Right forelimb (tissue), 1 donor: ENCODE data around the gene RBP3.

Experiments
- DNase-seq: peaks from one replicate; pipeline ENCODE4 v3.0.0-alpha.2; 2018

RBP3 gene

DNA sequence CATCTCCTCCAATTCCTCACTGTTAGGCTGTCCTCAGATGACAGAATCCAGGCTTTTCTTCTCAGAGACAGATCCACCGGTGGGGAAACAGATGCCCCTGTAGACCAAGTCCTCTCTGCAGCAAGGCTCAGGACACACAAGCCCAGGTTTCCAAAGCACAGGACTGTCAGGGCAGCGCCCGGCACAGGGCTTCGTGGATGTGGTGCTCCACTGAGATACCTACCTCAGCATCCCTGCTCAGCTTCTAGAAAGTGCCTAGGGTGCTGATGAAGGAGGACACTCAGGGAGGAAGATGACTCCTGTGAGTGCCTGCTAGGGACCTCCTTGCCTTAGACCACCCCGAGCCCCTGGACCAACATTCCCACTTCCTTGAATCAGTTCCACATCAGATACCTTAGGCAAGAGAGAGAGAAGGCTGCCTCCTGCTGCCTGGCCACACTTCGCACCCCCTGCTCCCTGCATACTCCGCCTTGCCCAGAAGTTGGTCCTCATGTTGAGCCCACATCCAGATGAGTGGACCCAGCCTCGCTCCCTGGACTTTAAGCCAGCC is 8.9 kb upstream of the RBP3 start:
- no peak for DNase-seq

DNA sequence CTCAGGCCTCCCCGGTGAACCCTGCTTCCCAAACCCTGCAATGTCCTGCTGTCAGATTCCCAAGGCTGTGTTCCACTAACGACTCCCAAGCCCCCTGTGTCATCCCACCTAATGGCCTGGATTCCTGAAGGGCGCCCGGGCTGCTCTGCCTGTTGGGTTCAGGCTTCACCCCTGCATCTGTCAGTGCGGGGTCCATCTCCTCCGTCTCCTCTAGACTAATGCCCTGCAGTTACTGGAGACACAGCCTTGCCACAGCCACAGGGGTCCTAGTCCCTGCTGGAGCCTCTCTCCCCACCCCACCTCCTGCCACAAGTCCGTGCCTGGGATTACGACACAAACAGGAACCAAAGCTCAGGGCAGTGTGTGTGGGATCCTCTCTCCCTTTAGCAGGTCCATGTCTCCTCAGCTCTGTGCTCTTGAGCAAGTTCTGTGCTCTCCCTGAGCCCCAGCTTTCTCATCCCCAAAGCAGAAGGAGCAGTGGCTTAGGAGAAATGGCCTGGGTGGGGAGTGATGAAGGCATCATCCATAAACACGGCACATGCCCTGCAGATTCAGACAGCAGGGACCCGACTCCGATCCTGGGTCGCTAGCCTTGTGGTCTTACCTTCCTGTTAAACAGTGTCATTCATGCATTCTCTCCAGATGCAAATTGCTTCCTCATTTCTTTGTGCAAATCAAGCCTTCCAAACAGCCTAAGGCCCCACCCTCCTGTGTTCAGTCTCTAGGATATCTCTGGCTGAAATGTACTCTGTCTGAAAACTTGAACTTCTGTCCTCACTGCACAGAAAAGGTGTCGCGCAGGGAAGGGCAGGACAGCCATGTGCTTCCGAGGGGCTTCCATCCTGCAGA is 8.2 kb upstream of the RBP3 start:
- no peak for DNase-seq

DNA sequence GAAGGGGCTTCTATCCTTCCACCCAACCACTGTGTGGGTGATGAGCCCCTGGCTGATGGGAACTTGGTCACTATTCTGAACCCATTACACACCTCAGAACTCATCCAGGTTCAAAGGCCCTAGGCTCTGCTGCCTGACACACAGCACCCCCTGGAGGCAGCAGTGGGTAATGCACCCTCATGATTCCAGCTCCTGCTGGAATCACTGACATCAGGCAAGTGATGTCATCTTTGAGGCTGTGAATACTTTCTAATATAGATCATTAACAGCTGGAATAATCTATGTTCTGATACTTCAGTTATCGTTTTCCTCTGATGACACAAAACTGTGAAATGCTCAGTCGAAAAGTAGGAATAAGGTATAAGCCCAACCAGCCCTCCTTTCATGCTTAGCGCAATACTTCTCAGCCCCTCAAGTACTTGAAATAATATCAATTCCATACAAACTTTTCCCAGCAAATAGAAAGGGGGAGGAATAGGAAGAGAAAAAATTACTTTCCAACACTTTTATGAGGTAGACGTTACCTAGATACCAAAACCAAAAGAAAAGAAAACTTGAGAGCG is 7.5 kb upstream of the RBP3 start:
- DNase-seq = peak; percentile 70

DNA sequence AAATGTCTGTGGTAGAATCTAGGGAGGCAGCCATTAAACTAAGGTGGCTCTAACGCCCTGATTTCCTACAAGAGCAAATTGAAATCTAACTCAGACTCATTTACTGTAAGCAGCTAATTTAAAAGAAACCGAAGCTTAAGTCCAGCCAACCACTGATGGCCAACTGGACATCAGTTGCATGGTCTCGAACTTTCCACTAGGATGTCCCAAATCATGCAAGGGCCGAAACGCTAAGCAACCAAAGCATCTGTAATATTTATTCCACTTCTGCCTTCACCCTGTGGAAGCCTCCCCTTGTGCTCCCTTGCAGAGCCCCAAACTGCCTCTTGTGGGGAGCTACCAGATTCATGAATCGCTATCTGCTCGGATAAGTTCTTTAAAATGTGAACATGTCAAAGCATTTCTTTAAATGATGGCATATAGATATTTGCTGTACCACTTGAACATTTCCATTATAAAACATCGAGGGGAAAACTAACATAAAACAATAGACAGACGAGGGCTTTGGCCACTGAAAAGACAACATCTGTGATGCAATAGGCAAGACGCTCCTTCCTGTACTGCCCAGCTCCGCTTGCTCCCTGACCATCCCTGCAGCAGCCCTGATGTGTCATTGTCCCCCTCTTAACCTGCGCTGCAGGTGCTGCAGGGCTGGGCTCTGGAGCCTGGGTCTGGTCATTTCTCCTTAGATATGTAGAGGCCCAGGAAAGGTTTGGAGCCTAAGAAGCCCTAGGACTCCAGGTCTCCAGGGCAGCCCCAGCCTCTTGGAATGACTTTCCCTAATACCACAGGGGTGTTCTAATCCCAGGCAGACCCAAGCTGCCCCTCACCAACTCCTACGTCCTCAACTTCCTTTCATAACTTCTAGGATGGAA is 2.9 kb upstream of the RBP3 start:
- DNase-seq = no peak

DNA sequence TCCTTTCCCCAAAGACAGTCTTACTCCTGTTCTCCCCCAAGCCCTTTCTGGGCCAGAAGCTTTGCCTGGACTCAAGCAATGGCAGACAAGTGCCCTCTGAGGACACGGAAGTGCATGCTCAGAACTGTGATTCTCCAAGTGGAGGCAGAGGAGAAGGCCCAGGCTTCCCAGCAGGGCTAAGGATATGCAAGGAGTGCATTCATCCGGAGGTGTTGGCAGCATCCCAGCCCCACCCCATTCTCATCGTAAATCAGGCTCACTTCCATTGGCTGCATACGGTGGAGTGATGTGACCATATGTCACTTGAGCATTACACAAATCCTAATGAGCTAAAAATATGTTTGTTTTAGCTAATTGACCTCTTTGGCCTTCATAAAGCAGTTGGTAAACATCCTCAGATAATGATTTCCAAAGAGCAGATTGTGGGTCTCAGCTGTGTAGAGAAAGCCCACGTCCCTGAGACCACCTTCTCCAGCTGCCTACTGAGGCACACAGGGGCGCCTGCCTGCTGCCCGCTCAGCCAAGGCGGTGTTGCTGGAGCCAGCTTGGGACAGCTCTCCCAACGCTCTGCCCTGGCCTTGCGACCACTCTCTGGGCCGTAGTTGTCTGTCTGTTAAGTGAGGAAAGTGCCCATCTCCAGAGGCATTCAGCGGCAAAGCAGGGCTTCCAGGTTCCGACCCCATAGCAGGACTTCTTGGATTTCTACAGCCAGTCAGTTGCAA is 1.4 kb upstream of the RBP3 start:
- no peak for DNase-seq

DNA sequence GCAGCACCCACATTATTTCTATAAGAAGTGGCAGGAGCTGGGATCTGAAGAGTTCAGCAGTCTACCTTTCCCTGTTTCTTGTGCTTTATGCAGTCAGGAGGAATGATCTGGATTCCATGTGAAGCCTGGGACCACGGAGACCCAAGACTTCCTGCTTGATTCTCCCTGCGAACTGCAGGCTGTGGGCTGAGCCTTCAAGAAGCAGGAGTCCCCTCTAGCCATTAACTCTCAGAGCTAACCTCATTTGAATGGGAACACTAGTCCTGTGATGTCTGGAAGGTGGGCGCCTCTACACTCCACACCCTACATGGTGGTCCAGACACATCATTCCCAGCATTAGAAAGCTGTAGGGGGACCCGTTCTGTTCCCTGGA is 874 bp upstream of the RBP3 start:
- DNase-seq = no peak

DNA sequence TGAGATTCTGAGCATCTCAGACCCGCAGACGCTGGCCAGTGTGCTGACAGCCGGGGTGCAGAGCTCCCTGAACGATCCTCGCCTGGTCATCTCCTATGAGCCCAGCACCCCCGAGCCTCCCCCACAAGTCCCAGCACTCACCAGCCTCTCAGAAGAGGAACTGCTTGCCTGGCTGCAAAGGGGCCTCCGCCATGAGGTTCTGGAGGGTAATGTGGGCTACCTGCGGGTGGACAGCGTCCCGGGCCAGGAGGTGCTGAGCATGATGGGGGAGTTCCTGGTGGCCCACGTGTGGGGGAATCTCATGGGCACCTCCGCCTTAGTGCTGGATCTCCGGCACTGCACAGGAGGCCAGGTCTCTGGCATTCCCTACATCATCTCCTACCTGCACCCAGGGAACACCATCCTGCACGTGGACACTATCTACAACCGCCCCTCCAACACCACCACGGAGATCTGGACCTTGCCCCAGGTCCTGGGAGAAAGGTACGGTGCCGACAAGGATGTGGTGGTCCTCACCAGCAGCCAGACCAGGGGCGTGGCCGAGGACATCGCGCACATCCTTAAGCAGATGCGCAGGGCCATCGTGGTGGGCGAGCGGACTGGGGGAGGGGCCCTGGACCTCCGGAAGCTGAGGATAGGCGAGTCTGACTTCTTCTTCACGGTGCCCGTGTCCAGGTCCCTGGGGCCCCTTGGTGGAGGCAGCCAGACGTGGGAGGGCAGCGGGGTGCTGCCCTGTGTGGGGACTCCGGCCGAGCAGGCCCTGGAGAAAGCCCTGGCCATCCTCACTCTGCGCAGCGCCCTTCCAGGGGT is 703 bp downstream of the RBP3 start:
- DNase-seq = no peak

DNA sequence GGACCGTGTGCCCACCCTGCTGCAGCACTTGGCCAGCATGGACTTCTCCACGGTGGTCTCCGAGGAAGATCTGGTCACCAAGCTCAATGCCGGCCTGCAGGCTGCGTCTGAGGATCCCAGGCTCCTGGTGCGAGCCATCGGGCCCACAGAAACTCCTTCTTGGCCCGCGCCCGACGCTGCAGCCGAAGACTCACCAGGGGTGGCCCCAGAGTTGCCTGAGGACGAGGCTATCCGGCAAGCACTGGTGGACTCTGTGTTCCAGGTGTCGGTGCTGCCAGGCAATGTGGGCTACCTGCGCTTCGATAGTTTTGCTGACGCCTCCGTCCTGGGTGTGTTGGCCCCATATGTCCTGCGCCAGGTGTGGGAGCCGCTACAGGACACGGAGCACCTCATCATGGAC is 1.4 kb downstream of the RBP3 start:
- no peak for DNase-seq

DNA sequence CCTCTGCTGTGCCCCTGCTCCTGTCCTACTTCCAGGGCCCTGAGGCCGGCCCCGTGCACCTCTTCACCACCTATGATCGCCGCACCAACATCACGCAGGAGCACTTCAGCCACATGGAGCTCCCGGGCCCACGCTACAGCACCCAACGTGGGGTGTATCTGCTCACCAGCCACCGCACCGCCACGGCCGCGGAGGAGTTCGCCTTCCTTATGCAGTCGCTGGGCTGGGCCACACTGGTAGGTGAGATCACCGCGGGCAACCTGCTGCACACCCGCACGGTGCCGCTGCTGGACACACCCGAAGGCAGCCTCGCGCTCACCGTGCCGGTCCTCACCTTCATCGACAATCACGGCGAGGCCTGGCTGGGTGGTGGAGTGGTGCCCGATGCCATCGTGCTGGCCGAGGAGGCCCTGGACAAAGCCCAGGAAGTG is 1.8 kb downstream of the RBP3 start:
- DNase-seq = no peak

DNA sequence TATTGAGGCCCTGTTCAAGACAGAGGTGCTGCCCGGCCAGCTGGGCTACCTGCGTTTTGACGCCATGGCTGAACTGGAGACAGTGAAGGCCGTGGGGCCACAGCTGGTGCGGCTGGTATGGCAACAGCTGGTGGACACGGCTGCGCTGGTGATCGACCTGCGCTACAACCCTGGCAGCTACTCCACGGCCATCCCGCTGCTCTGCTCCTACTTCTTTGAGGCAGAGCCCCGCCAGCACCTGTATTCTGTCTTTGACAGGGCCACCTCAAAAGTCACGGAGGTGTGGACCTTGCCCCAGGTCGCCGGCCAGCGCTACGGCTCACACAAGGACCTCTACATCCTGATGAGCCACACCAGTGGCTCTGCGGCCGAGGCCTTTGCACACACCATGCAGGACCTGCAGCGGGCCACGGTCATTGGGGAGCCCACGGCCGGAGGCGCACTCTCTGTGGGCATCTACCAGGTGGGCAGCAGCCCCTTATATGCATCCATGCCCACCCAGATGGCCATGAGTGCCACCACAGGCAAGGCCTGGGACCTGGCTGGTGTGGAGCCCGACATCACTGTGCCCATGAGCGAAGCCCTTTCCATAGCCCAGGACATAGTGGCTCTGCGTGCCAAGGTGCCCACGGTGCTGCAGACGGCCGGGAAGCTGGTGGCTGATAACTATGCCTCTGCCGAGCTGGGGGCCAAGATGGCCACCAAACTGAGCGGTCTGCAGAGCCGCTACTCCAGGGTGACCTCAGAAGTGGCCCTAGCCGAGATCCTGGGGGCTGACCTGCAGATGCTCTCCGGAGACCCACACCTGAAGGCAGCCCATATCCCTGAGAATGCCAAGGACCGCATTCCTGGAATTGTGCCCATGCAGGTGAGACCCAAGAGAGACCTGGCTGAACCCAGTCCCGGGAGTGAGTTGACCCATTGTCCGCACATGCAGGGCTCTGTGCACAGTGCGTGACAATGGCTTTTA is 2.8 kb downstream of the RBP3 start:
- no peak for DNase-seq

DNA sequence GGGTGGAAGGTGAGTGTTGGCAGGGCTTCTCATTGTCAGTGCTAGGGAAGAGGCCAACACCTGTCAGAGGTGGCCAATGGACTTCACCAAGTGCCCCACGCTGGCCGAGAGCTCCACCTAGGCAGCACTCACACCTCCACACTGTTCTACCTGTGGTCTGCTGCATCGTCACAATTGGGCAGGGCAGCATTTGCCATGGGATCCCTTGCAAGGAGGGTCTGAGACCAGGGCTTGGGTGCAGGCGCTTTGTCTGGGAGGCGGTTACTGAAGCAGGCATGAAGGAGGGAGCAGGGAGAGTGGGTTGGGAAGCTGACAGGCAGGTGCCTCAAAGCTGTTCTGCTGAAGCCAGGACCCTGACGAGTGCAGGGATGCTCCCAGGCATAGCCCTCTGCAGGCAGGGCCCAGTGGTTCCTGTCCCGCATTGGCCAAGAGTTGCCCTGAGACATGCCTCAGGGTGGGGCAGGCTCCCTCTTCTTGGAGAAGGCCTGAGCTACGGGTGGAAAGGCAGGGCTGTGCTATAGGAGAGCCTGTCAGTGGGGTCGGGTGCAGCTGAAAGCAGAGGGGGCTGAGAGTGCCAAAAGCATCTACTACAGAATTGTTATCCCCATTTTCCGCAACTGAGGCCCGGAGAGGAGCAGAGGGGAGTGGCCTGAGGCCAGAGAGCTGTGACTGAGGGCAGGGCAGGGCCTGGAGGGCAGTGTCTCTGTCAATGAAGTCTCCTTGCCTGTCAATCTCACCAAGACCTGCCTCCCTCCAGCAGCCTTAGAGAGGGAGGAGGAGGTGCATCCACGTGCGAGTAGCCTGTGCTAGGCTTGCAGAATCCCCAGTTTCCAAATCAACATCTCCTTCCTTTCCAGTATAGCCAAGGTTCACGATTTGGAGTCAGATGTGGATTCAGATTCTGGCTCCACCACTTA is 4.0 kb downstream of the RBP3 start:
- no peak for DNase-seq

DNA sequence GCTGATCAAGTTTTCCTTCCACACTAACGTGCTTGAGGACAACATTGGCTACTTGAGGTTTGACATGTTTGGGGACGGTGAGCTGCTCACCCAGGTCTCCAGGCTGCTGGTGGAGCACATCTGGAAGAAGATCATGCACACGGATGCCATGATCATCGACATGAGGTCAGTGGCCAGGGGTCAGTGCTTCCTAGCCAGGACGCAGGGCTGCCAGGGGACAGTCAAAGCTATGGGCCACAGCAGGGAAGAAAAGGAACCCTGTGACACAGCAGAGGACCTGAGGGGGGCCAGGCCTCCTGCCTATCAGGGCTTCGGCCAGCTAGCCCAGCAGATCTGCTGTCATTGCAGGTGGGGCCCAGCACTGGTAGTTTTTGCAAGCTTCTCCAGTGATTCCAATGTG is 5.2 kb downstream of the RBP3 start:
- no peak for DNase-seq

DNA sequence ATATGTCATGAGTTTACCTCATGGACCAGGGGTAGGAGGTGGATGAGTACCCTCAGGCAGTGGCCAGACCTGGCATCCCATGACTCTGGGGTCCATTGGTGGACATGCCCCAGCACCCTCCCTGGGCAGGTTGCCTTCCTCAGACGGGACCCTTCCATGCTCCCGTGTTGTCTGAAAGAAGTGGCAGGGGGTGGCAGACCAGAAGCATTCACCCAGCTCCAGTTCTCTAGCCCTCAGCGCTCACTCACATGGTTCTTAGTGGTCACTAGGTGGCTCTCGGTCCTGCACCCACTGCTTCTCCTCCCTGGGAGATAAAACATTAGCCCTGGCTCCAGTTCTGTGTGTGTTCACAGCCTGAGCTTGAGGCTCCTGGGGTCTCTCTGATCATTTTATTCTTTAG is 6.0 kb downstream of the RBP3 start:
- DNase-seq = no peak

DNA sequence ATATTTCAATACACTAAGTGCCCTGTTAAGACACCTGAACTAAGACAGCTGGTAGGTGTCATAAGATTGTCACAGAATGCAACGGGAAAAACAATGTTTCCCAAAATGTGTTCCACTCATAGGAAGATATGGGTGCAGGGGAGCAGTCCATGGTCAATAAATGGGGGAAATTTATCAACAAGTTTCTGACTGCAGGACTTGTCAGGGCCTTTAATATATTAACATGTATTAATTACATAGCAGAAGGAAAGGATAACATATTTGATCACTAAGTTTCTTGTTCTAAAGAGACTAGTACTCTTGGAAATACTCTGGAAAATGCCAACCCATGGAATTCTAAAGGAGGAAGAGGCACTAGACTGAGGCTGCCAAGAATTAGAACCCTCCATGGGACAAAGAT is 6.7 kb downstream of the RBP3 start:
- DNase-seq = no peak

DNA sequence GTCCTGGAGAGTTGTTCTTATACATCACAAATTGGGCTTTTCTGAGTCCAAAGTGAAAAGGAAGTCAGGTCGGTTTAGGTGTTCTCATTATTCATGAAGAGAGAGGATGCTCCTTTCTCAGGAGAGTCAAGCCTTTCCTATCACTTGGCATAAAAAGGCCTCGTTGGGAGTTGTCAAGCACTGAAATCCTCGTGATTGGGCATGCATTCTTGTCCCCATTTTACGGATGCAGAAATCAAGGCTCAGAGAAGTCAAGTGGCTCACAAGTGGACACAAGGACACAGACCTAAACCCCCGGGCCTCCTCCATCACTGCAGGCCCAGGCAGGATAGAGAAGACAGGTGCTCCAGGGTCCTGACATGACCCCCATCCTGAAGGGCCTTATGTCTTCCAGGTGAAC is 8.5 kb downstream of the RBP3 start:
- DNase-seq = no peak

DNA sequence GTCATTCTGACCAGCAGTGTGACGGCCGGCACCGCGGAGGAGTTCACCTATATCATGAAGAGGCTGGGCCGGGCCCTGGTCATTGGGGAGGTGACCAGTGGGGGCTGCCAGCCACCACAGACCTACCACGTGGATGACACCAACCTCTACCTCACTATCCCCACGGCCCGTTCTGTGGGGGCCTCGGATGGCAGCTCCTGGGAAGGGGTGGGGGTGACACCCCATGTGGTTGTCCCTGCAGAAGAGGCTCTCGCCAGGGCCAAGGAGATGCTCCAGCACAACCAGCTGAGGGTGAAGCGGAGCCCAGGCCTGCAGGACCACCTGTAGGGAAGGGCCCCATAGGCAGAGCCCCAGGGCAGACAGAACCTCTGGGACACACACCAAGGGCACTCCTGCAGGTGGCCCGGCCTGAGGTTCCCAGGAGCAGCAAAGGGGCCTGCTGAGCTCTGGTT is 9.0 kb downstream of the RBP3 start:
- DNase-seq = no peak

DNA sequence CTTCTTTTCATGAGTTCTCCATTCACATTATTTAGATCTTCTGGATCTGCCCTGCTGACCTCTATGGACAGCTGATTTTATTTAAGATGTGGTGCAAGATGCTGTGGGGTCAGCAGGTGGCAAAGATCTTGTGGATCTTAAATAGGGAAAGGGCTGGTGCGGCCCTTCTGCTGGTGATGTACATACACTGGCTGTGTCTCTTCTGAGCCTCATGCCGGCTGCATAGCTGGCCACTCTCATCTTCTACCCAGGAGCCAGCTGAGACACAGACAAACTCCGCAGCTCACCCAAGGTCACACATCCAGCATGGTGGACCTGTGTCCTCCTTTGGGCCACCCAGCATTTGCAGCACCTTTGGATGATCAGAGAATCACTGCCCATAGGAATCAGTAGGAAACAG is 9.7 kb downstream of the RBP3 start:
- DNase-seq = no peak

DNA sequence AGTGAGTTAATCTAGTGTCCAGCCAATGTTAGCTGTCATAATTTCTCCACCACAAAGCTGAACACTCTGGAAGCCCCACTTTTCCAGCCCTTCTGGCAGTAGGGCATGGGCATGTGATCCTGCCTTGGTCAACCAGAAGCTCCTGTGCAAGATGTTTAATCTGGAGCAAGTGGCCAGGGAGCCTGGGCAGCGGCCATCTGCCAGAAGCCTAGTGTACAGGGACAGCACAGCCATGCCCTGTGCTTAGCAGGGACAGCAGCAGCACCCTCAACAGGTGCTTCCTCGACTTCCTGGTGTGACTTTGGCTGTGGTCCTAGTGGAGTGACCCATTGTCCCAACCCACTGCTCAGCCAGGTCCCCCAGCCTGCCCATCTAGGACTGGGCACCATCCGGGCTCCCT is 10.3 kb downstream of the RBP3 start:
- DNase-seq = no peak

DNA sequence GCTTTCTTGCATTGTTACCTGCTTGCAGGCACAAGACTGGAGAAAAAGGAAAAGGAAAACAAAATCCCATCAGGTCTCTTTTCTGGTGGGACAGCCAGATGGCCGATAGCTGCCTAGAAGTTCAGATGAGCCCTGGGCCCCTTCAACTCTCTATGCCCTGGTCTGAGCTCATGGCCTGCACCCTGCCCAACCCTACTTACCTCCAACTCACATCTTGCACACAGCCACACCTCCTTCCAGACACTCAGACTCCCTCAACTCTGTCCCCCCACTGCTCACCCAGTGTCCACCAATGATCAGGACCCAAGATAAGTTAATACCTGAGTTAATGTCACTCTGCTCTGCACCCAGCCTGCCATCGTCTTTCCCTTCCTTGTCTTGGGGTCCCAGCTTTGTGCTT is 10.9 kb downstream of the RBP3 start:
- DNase-seq = no peak
